ENCODE results near the gene GRK1.
"Not testable (repeated sequence)": the region's sequence is repeated elsewhere in the genome, so short reads cannot be mapped to it uniquely, and the experiment has no call there.

GRK1 gene

DNA sequence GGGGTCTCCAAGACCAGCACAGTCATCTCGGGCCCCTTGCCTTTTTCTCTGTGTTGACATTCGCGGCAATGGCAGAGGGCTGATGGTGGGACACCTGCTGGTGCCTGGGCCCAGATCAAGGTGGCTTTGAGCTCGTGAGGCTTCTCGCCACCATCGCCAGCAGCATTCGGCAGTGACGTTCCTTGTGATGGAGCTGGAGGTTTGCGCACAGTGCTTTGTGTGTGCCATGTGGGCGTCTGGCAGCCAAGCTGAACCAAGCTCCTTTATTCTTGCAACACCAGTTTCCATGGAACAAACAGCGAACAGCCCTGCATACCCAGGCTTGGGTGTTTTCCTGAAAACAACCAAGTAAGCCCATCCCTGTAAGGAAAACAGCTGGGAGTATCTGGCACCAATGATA, 82.9 kb downstream of the GRK1 start:
- H3K27me3 ChIP-seq (replicated peaks; ENCODE audit: control insufficient read depth, insufficient read depth, low read length, poor library complexity, severe bottlenecking) = no peaks in the 10 kb centered on the region
- no peak overlapping the region for H3K27ac ChIP-seq (ENCODE audit: insufficient read depth, low read length, poor library complexity, severe bottlenecking)
- no peaks in the 10 kb centered on the region for H3K9me3 ChIP-seq (ENCODE audit: control insufficient read depth, low read length)
- no peaks in the 10 kb centered on the region for H3K4me1 ChIP-seq (ENCODE audit: control insufficient read depth, insufficient read depth, low read length, poor library complexity, severe bottlenecking)
- DNase-seq = no peak
- H3K4me3 ChIP-seq (ENCODE audit: insufficient read depth, low read depth, low read length, poor library complexity, severe bottlenecking) = no peak overlapping the region
- no peaks in the 10 kb centered on the region for H3K36me3 ChIP-seq (ENCODE audit: control insufficient read depth, insufficient read depth, low read length)

DNA sequence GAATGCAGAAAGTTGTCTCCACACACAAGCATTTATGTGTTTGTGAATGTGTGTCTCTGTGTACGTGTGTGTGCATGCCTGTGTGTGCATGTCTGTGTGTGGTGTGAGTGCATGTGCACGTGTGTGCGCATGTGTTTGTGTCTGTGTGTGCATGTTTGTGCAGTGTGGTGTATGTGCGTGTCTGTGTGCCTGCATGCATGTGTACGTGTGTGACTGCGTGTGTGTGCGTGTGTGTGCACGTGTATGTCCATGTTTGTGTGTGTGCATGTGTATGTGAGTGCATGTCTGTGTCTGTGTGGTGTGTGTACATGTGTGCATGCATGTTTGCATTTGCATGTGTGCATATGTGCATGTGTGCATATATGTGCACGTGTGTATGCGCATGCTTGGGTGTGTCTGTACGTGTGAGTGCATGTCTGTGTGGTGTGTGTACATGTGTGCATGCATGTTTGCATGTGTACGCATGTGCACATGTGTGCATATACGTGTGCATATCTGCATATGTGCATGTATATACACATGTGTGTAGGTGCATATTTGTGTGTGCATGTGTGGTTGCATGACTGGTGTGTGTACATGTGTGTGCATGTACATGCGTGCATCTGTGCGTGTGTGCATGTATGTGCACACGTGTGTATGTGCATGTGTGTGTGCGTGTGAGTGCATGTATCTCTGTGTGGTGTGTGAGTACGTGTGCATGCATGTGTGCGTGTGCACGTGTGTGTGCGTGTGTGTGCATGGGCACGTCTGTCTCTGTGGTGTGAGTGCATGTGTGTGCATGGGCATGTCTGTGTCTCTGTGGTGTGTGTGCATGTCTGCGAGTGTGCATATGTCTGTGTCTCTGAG, 83.8 kb downstream of the GRK1 start:
- H3K36me3 ChIP-seq (ENCODE audit: control insufficient read depth, insufficient read depth, low read length) = no peaks in the 10 kb centered on the region
- no peaks in the 10 kb centered on the region for H3K4me1 ChIP-seq (ENCODE audit: control insufficient read depth, insufficient read depth, low read length, poor library complexity, severe bottlenecking)
- no peak overlapping the region for H3K4me3 ChIP-seq (ENCODE audit: insufficient read depth, low read depth, low read length, poor library complexity, severe bottlenecking)
- no peak for DNase-seq
- H3K9me3 ChIP-seq (ENCODE audit: control insufficient read depth, low read length) = no peaks in the 10 kb centered on the region
- no peaks in the 10 kb centered on the region for H3K27me3 ChIP-seq (replicated peaks; ENCODE audit: control insufficient read depth, insufficient read depth, low read length, poor library complexity, severe bottlenecking)
- no peak overlapping the region for H3K27ac ChIP-seq (ENCODE audit: insufficient read depth, low read length, poor library complexity, severe bottlenecking)

DNA sequence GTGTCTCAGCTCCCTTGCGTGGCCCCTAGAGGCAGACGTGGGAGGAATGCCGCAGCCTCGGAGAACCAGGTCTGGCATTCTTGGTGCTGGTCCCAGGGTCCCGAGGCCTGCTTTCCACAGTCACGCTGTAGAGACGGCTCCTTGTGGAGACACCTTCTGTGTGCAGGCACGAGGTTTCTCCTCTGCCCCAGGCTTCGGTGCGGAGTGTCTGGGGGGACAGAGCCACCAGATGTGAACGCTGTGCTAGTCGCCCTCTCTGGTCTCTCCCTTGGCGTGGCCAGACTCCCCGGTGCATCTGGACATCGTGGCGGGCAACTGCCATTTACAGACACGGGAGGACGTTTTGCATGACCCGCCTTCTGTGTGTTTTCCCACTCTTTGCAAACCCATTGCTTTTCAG, 84.5 kb downstream of the GRK1 start:
- H3K9me3 ChIP-seq (ENCODE audit: control insufficient read depth, low read length) = no peaks in the 10 kb centered on the region
- H3K36me3 ChIP-seq (ENCODE audit: control insufficient read depth, insufficient read depth, low read length) = no peaks in the 10 kb centered on the region
- no peaks in the 10 kb centered on the region for H3K27me3 ChIP-seq (replicated peaks; ENCODE audit: control insufficient read depth, insufficient read depth, low read length, poor library complexity, severe bottlenecking)
- H3K27ac ChIP-seq (ENCODE audit: insufficient read depth, low read length, poor library complexity, severe bottlenecking) = no peak overlapping the region
- no peak for DNase-seq
- no peak overlapping the region for H3K4me3 ChIP-seq (ENCODE audit: insufficient read depth, low read depth, low read length, poor library complexity, severe bottlenecking)
- H3K4me1 ChIP-seq (ENCODE audit: control insufficient read depth, insufficient read depth, low read length, poor library complexity, severe bottlenecking) = no peaks in the 10 kb centered on the region

DNA sequence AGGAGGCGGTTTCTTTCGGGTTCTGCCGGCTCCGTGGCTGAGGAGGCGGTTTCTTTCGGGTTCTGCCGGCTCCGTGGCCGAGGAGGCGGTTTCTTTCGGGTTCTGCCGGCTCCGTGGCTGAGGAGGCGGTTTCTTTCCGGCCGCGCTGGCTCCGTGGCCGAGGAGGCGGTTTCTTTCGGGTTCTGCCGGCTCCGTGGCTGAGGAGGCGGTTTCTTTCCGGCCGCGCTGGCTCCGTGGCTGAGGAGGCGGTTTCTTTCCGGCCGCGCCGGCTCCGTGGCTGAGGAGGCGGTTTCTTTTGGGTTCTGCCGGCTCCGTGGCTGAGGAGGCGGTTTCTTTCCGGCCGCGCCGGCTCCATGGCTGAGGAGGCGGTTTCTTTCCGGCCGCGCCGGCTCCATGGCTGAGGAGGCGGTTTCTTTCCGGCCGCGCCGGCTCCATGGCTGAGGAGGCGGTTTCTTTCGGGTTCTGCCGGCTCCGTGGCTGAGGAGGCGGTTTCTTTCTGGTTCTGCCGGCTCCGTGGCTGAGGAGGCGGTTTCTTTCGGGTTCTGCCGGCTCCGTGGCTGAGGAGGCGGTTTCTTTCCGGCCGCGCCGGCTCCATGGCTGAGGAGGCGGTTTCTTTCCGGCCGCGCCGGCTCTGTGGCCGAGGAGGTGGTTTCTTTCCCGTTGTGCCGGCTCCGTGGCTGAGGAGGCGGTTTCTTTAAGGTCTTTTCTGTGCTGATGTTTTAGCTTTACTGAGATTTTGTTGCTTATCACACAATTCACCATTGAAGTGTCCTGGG, 85.4 kb downstream of the GRK1 start:
- not testable (repeated sequence) for H3K27ac ChIP-seq (ENCODE audit: insufficient read depth, low read length, poor library complexity, severe bottlenecking); H3K27me3 ChIP-seq (replicated peaks; ENCODE audit: control insufficient read depth, insufficient read depth, low read length, poor library complexity, severe bottlenecking); H3K4me3 ChIP-seq (ENCODE audit: insufficient read depth, low read depth, low read length, poor library complexity, severe bottlenecking); H3K9me3 ChIP-seq (ENCODE audit: control insufficient read depth, low read length); DNase-seq; H3K4me1 ChIP-seq (ENCODE audit: control insufficient read depth, insufficient read depth, low read length, poor library complexity, severe bottlenecking); H3K36me3 ChIP-seq (ENCODE audit: control insufficient read depth, insufficient read depth, low read length)

DNA sequence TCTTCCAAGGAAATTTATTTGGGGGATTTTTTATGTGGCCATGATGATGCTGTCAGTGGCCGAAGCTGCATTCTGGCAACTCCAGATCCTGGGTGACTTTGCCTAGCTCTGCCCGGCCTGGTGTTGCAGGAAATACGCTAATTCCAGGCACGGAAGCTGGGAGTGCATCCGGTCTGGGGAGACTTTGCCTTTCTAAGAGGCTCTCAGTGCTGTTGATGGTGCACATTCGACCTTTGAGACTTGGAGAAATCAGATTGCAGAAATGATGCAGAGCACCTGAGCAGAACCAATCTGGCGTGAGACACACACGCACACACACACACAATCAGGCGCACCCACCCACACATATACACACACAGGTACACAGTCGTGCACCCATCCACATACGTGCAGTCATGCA, 86.2 kb downstream of the GRK1 start:
- H3K27ac ChIP-seq (ENCODE audit: insufficient read depth, low read length, poor library complexity, severe bottlenecking) = no peak overlapping the region
- H3K4me3 ChIP-seq (ENCODE audit: insufficient read depth, low read depth, low read length, poor library complexity, severe bottlenecking) = no peak overlapping the region
- DNase-seq = no peak
- H3K27me3 ChIP-seq (replicated peaks; ENCODE audit: control insufficient read depth, insufficient read depth, low read length, poor library complexity, severe bottlenecking) = no peaks in the 10 kb centered on the region
- H3K36me3 ChIP-seq (ENCODE audit: control insufficient read depth, insufficient read depth, low read length) = no peaks in the 10 kb centered on the region
- H3K9me3 ChIP-seq (ENCODE audit: control insufficient read depth, low read length) = no peaks in the 10 kb centered on the region
- H3K4me1 ChIP-seq (ENCODE audit: control insufficient read depth, insufficient read depth, low read length, poor library complexity, severe bottlenecking) = no peaks in the 10 kb centered on the region

DNA sequence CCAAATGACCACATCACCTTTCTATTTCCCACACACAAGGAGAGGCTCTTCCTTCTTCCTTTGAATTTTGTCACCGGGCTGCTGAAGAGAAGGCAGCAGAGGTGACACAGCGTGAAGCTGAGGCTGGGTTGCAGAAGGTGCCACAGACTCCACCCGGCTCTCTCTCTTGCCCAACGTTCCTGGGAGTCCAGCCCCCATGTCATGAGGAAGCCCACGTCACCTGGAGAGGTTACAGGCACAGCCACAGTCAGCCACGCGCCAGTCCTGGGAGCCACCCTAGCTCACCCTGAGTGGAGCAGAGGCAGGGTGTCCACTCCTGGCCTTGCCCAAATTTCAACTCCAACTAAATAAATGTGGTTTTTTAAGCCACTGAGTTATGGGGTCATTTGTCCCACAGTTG, 87.2 kb downstream of the GRK1 start:
- Histone ChIP-seq H3K4me3 (ENCODE audit: insufficient read depth, low read depth, low read length, poor library complexity, severe bottlenecking) (no peak overlapping the region), H3K9me3 (ENCODE audit: control insufficient read depth, low read length) (no peaks in the 10 kb centered on the region)

GRCh38 chr13:113754691-113755090, 87.7 kb downstream of the GRK1 start:
- Histone ChIP-seq H3K4me1 (ENCODE audit: control insufficient read depth, insufficient read depth, low read length, poor library complexity, severe bottlenecking) (peaks cover 7% of the 10 kb centered on the region), H3K27ac (ENCODE audit: insufficient read depth, low read length, poor library complexity, severe bottlenecking) (no peak overlapping the region), H3K9me3 (ENCODE audit: control insufficient read depth, low read length) (no peaks in the 10 kb centered on the region), H3K4me3 (ENCODE audit: insufficient read depth, low read depth, low read length, poor library complexity, severe bottlenecking) (no peak overlapping the region), H3K27me3 (replicated peaks; ENCODE audit: control insufficient read depth, insufficient read depth, low read length, poor library complexity, severe bottlenecking) (peaks cover 3% of the 10 kb centered on the region), H3K36me3 (ENCODE audit: control insufficient read depth, insufficient read depth, low read length) (no peaks in the 10 kb centered on the region)
- DNase-seq = no peak

More for the DNA sequence above, 87.2 kb downstream of the GRK1 start:
- Histone ChIP-seq H3K4me1 (ENCODE audit: control insufficient read depth, insufficient read depth, low read length, poor library complexity, severe bottlenecking) (peaks cover 3% of the 10 kb centered on the region), H3K36me3 (ENCODE audit: control insufficient read depth, insufficient read depth, low read length) (no peaks in the 10 kb centered on the region), H3K27ac (ENCODE audit: insufficient read depth, low read length, poor library complexity, severe bottlenecking) (no peak overlapping the region), H3K27me3 (replicated peaks; ENCODE audit: control insufficient read depth, insufficient read depth, low read length, poor library complexity, severe bottlenecking) (no peaks in the 10 kb centered on the region)
- no peak for DNase-seq

DNA sequence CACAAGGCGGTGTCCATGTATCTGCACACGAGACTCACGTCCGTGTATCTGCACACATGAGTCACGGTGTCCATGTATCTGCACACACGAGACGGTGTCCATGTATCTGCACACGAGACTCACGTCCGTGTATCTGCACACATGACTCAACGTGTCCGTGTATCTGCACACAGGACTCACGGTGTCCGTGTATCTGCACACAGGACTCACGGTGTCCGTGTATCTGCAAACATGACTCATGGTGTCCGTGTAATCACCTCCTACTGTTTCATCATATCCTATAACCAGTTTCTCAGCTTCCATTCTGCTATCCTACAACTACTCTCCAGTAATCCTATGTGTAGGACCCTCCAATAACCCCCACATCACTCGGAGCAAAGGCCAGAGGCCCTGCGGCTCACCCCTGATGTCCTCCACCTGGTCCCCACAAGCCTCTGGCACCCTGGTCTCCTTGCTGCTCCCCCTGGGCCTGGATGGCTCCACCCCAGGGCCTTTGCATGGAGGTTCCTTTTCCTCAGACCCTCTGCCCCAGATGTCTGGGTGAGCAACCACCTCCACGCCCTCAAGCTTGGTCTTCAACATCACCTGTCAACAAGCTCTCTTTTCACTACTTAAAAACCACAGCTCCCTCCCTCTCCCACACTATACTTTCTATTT, 89.5 kb downstream of the GRK1 start:
- no peak overlapping the region for H3K4me3 ChIP-seq (ENCODE audit: insufficient read depth, low read depth, low read length, poor library complexity, severe bottlenecking)
- H3K36me3 ChIP-seq (ENCODE audit: control insufficient read depth, insufficient read depth, low read length) = no peaks in the 10 kb centered on the region
- no peaks in the 10 kb centered on the region for H3K9me3 ChIP-seq (ENCODE audit: control insufficient read depth, low read length)
- peaks cover 11% of the 10 kb centered on the region for H3K4me1 ChIP-seq (ENCODE audit: control insufficient read depth, insufficient read depth, low read length, poor library complexity, severe bottlenecking)
- peaks cover 15% of the 10 kb centered on the region for H3K27me3 ChIP-seq (replicated peaks; ENCODE audit: control insufficient read depth, insufficient read depth, low read length, poor library complexity, severe bottlenecking)
- no peak overlapping the region for H3K27ac ChIP-seq (ENCODE audit: insufficient read depth, low read length, poor library complexity, severe bottlenecking)
- no peak for DNase-seq

- Histone ChIP-seq H3K27ac (ENCODE audit: insufficient read depth, low read length, poor library complexity, severe bottlenecking) (no peak within 1 kb of the TSS), H3K4me1 (ENCODE audit: control insufficient read depth, insufficient read depth, low read length, poor library complexity, severe bottlenecking) (peaks cover 11% of the 10 kb centered on the region), H3K27me3 (replicated peaks; ENCODE audit: control insufficient read depth, insufficient read depth, low read length, poor library complexity, severe bottlenecking) (peaks cover 17% of the 10 kb centered on the region), H3K36me3 (ENCODE audit: control insufficient read depth, insufficient read depth, low read length) (no peaks in the 10 kb centered on the region), H3K9me3 (ENCODE audit: control insufficient read depth, low read length) (no peaks in the 10 kb centered on the region), H3K4me3 (ENCODE audit: insufficient read depth, low read depth, low read length, poor library complexity, severe bottlenecking) (peak within 1 kb of the TSS; percentile 62)
- DNase-seq = peak; percentile 44 to 56 (median 54)
Measured at GRCh38 chr13:113758651-113759524, 91.9 kb downstream of the GRK1 start, which contains the start of gene TMEM255B. Gene TMEM255B (plus strand): TSS chr13:113759226. CDS start chr13:113759270, 44 bp downstream.

Measured in effector memory CD4-positive, alpha-beta T cell (primary cell).